Mesothelial cell of epicardium (in vitro differentiated cells): ENCODE measurements around the gene PSMD6. TPM values are rescaled to one million over a fixed set of nuclear protein-coding genes. Genes with fewer than 3 reads are reported as not detected.

Experiments
- DNase-seq, 2 experiments: peaks; one replicate each; pipeline ENCODE4 v3.0.0; 2021; ENCODE audit warnings: low spot score in 2 of 2; ENCODE audit not compliant: unreplicated experiment in 2 of 2
- H3K27ac Mint-ChIP-seq: 2 replicates; pipeline ENCODE4 v1.8.0; 2021; ENCODE audit warnings: mixed read lengths
- H3K27me3 Mint-ChIP-seq: 2 replicates; pipeline ENCODE4 v1.8.0; 2021; ENCODE audit warnings: low read depth, mixed read lengths
- H3K36me3 Mint-ChIP-seq: 2 replicates; pipeline ENCODE4 v1.8.0; 2021; ENCODE audit warnings: mixed read lengths
- H3K4me1 Mint-ChIP-seq: 2 replicates; pipeline ENCODE4 v1.8.0; 2021; ENCODE audit warnings: mixed read lengths
- H3K4me3 Mint-ChIP-seq: 2 replicates; pipeline ENCODE4 v1.8.0; 2021; ENCODE audit warnings: mild to moderate bottlenecking, moderate library complexity, mixed read lengths
- H3K9me3 Mint-ChIP-seq: 2 replicates; pipeline ENCODE4 v1.8.0; 2021; ENCODE audit warnings: mixed read lengths
- CTCF ChIP-seq: fragments of 200-600 bp; sonication (generic); IDR thresholded peaks from one replicate; pipeline ENCODE4 v1.5.0; 2021; ENCODE audit warnings: antibody characterized with exemption; ENCODE audit not compliant: unreplicated experiment
- total RNA-seq: library from RNA; stranded (reverse); gene quantifications from 3 replicates; pipeline ENCODE4 v1.2.1, GENCODE V29; 2021

Gene PSMD6
- total RNA-seq, 1 donor from 2014 or later: 73.4 TPM

GRCh38 chr3:64033069-64033468 lies 9.8 kb upstream of the PSMD6 start:
- H3K27ac Mint-ChIP-seq: no peak overlapping the region
- peaks cover 29% of the 10 kb centered on the region for H3K4me1 Mint-ChIP-seq
- peaks cover 21% of the 10 kb centered on the region for H3K9me3 Mint-ChIP-seq
- H3K4me3 Mint-ChIP-seq: no peak overlapping the region
- DNase-seq: no peak
- no peak for TF ChIP-seq CTCF
- peaks cover 5% of the 10 kb centered on the region for H3K36me3 Mint-ChIP-seq
- peaks cover 1% of the 10 kb centered on the region for H3K27me3 Mint-ChIP-seq

- TF ChIP-seq CTCF: no peak
- Mint-ChIP-seq H3K4me1 (peaks cover 37% of the 10 kb centered on the region), H3K9me3 (peaks cover 16% of the 10 kb centered on the region), H3K4me3 (no peak overlapping the region), H3K27me3 (peaks cover 1% of the 10 kb centered on the region), H3K27ac (peak overlapping the region; percentile 66), H3K36me3 (peaks cover 5% of the 10 kb centered on the region)
- no peak for DNase-seq
Observed at GRCh38 chr3:64031540-64032508, 8.5 kb upstream of the PSMD6 start.

- H3K36me3 Mint-ChIP-seq: peaks cover 5% of the 10 kb centered on the region
- H3K9me3 Mint-ChIP-seq: peaks cover 16% of the 10 kb centered on the region
- H3K4me3 Mint-ChIP-seq: peak overlapping the region; percentile 44
- H3K4me1 Mint-ChIP-seq: peaks cover 37% of the 10 kb centered on the region
- TF ChIP-seq CTCF: peak; percentile 90
- H3K27me3 Mint-ChIP-seq: peaks cover 1% of the 10 kb centered on the region
- DNase-seq: peak; percentile 67 to 77
- peak overlapping the region; percentile 88 for H3K27ac Mint-ChIP-seq
Observed at GRCh38 chr3:64030741-64031140, 7.4 kb upstream of the PSMD6 start.

- H3K4me3 Mint-ChIP-seq: no peak overlapping the region
- H3K9me3 Mint-ChIP-seq: peaks cover 6% of the 10 kb centered on the region
- peaks cover 37% of the 10 kb centered on the region for H3K4me1 Mint-ChIP-seq
- H3K27me3 Mint-ChIP-seq: peaks cover 1% of the 10 kb centered on the region
- TF ChIP-seq CTCF: no peak
- DNase-seq: no peak
- peaks cover 5% of the 10 kb centered on the region for H3K36me3 Mint-ChIP-seq
- H3K27ac Mint-ChIP-seq: no peak overlapping the region
Observed at GRCh38 chr3:64029287-64029686, 6.0 kb upstream of the PSMD6 start.

- Mint-ChIP-seq H3K4me3 (no peak overlapping the region), H3K27me3 (peaks cover 1% of the 10 kb centered on the region), H3K27ac (no peak overlapping the region), H3K9me3 (peaks cover under 1% of the 10 kb centered on the region), H3K36me3 (no peaks in the 10 kb centered on the region), H3K4me1 (peaks cover 39% of the 10 kb centered on the region)
- no peak for DNase-seq
- TF ChIP-seq CTCF: no peak
Observed at GRCh38 chr3:64028754-64029153, 5.5 kb upstream of the PSMD6 start.
